Epithelial cell of prostate (primary cell): Measurements from ENCODE around the gene FOXJ2.
"Not testable (repeated sequence)": the region's sequence is repeated elsewhere in the genome, so short reads cannot be mapped to it uniquely, and the experiment has no call there.

Experiments used
- DNase-seq: peaks from one replicate; pipeline ENCODE4 v3.0.0-alpha.2; 2011; ENCODE audit warnings: low read depth, low spot score
- H3K27ac ChIP-seq: fragments of 450-650 bp; 2 replicates; pipeline ENCODE4 v1.5.1; 2017; ENCODE audit warnings: mild to moderate bottlenecking

Gene FOXJ2

GRCh38 chr12:8027856-8028255, 4.7 kb upstream of the FOXJ2 start:
- peak overlapping the region; percentile 99 for H3K27ac ChIP-seq
- DNase-seq = no peak

DNA sequence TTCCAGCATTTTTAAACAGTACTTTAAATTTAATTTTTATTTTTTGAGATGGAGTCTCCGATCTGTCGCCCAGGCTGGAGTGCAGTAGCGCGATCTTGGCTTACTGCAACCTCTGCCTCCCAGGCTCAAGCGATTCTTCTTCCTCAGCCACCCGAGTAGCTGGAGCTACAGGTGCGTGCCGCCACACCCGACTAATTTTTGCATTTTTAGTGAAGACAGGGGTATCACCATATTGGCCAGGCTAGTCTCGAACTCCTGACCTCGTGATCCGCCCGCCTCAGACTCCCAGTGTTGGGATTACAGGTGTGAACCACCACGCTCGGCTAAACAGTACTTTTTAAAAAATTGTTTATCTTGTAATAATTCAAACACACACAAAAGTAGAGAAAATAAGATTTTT, 4.2 kb upstream of the FOXJ2 start:
- no peak for DNase-seq
- no peak overlapping the region for H3K27ac ChIP-seq

DNA sequence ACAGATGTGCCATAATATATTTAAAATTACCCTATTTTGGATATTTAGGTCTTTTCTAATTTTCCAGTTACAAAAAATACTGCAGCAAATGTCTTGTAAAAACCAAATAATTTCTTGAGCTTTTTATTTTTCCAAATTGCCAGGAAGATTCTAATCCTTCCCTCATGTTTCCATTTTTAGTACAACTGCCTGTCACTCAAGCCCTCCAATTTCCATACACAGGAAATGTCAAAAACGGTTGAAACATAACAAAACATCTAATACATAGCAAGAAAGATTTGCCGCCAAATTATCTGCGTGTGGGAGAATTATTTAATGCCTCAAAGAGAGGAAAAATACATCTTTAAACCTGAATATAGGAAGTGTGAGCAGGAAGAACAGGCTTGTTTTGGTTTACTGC, 2.3 kb upstream of the FOXJ2 start:
- no peak overlapping the region for H3K27ac ChIP-seq
- no peak for DNase-seq

DNA sequence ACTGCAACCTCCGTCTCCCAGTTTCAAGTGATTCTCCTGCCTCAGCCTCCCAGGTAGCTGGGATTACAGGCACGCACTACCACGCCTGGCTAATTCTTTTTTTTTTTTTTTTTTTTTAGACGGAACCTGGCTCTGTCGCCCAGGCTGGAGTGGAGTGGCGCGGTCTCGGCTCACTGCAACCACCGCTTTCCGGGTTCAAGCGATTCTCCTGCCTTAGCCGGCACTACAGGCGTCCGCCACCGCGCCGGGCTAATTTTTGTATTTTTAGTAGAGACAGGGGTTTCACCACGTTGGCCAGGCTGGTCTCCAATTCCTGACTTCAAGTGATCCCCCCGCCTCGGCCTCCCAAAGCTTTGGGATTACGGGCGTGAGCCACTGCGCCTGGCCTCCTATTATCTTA, 1.5 kb upstream of the FOXJ2 start:
- not testable (repeated sequence) for DNase-seq, H3K27ac ChIP-seq

- H3K27ac ChIP-seq = no peak overlapping the region
- no peak for DNase-seq
Measured at GRCh38 chr12:8031872-8032241, 659 bp upstream of the FOXJ2 start.

- DNase-seq = no peak
- H3K27ac ChIP-seq = peak overlapping the region; percentile 44
Measured at GRCh38 chr12:8033153-8034044, 883 bp downstream of the FOXJ2 start.

DNA sequence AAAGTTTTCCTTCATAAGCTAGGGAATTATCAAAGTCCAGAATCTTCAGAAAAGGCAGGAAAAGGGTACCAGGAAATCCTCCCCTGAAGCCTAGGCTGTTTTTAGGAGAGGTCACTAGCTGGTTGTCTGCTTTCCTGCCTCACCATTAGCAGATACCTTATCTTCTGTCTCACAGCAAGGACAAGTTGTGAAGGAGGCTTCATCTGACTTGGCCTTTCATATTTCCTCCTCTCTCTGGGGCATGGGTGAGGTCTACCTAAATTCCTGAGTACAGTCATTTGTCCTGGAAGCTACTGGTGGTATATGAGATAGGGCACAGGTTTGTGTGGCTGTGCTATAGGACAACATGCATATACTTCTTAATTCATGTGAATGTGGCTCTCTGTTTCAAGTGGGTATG, 2.3 kb downstream of the FOXJ2 start:
- DNase-seq = no peak
- H3K27ac ChIP-seq = peak overlapping the region; percentile 24

- peak overlapping the region; percentile 24 for H3K27ac ChIP-seq
Measured at GRCh38 chr12:8035440-8036010, 3.0 kb downstream of the FOXJ2 start.

DNA sequence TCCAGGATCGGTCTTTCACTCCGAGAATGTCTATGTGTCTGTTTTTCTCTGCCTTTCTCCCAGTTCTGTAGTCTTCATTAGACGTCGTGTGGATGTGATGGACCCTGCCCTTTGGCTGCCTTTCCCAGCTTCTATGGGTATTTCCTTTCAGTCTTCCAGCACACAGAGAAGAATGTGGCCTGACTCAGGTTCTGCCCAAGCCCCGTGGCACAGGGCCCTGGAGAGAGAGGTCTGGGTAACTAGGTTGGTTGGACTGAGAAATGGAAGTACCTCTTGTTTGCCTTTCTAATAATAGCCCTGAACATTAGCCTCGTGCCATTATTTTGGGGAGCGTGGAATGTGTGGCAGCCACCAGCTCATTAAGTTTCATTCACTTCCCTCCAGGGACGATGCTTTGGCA, 3.8 kb downstream of the FOXJ2 start:
- DNase-seq = no peak

More at GRCh38 chr12:8035440-8036010, 3.0 kb downstream of the FOXJ2 start:
- no peak for DNase-seq

GRCh38 chr12:8037046-8037663, 4.6 kb downstream of the FOXJ2 start:
- H3K27ac ChIP-seq = no peak overlapping the region
- no peak for DNase-seq

More for the DNA sequence above, 3.8 kb downstream of the FOXJ2 start:
- no peak overlapping the region for H3K27ac ChIP-seq

- no peak overlapping the region for H3K27ac ChIP-seq
- DNase-seq = no peak
Measured at GRCh38 chr12:8037947-8038346, 5.4 kb downstream of the FOXJ2 start.

DNA sequence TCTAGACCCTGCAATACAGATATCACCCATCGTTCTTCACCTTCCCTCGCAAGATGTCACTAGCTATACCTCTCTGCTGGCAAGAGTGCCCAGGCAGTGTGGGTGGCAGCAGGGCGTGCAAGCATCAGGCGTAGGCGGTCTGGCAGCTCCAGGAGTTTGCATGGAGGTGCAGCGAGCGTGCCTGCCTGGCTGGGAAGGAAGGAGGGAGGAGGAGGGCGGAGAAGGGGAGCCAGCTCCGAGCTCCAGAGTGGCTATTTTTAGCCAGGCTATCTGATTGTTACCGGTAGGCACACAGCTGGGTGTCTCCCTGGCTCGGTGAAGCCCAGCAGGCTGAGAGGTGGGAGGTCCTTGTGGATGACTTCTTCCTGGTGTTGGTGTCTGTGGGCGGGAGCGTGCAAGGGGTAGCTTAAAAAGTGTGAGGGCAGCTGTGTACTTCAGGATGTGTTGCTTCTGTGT, 6.2 kb downstream of the FOXJ2 start:
- no peak for DNase-seq
- H3K27ac ChIP-seq = no peak overlapping the region

GRCh38 chr12:8040791-8041190, 8.3 kb downstream of the FOXJ2 start:
- no peak overlapping the region for H3K27ac ChIP-seq
- DNase-seq = no peak

- H3K27ac ChIP-seq = no peak overlapping the region
- no peak for DNase-seq
Measured at GRCh38 chr12:8045952-8046944, 13.7 kb downstream of the FOXJ2 start.

GRCh38 chr12:8047842-8048241, 15.3 kb downstream of the FOXJ2 start:
- DNase-seq = no peak
- no peak overlapping the region for H3K27ac ChIP-seq

GRCh38 chr12:8048906-8049305, 16.4 kb downstream of the FOXJ2 start:
- H3K27ac ChIP-seq = no peak overlapping the region
- no peak for DNase-seq

GRCh38 chr12:8050600-8051250, 18.2 kb downstream of the FOXJ2 start:
- no peak overlapping the region for H3K27ac ChIP-seq
- no peak for DNase-seq

DNA sequence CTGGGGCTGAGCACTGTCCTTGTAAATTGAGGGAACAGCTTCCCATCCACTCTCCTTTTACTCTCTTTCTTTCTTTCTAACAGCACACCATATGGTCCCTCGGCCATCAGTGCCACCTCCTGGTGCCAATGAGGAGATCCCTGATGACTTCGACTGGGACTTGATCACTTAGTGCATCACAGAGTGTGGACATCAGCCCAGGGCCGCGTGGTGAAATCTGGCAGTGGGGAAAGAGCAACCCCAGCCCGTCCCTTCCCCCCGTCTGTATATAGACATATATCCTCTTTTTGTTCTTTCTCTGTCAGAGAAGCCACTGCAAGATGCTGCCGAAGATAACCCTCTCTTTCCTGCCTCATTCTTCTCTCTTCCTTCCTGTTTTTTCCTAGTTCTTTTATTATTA, 20.2 kb downstream of the FOXJ2 start:
- DNase-seq = no peak
- H3K27ac ChIP-seq = no peak overlapping the region

- H3K27ac ChIP-seq = no peak overlapping the region
- no peak for DNase-seq
Measured at GRCh38 chr12:8054816-8055215, 22.3 kb downstream of the FOXJ2 start.

GRCh38 chr12:8057306-8057705, 24.8 kb downstream of the FOXJ2 start:
- H3K27ac ChIP-seq = peak overlapping the region; percentile 46
- DNase-seq = no peak
